SW 1271 (cell line): ENCODE data around the gene ACAD8.

Experiments
- DNase-seq, 2 experiments: peaks; one replicate each; lab custom pipeline; 2025; lab: John Stamatoyannopoulos, UW

ACAD8 gene

DNA sequence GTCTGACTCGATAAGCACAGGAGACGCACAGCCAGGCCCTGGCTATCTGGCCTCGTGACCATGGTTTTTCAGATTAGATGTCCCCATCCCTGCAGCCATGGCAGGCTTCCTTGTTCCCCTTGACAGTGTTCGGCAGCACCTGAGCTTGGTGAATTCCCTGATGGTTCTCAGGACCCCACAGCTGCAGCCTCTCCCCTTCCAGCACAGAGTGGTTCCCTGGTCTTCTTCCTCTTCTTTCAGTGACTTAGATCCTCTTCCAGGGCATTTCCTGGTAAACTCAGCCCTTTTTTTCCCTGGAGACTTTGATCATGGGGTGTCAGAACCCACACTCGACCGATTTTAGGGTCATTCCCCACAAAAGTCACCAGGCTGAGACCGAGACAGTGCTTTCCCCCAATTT lies 37.3 kb downstream of the ACAD8 start:
- no peak for DNase-seq

DNA sequence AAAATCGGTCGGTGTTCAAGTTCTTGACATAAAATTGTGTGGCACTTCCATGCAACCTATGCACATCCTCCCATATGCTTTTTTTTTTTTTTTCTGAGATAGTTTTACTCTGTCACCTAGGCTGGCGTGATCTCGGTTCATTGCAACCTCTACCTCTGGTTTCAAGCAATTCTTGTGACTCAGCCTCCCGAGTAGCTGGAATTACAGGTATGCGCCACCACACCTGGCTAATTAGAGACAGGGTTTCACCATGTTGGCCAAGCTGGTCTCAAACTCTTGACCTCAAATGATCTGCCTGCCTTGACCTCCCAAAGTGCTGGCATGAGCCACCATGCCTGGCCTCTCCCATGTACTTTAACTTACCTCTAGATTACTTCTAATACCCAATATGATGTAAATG lies 37.8 kb downstream of the ACAD8 start:
- DNase-seq: no peak

DNA sequence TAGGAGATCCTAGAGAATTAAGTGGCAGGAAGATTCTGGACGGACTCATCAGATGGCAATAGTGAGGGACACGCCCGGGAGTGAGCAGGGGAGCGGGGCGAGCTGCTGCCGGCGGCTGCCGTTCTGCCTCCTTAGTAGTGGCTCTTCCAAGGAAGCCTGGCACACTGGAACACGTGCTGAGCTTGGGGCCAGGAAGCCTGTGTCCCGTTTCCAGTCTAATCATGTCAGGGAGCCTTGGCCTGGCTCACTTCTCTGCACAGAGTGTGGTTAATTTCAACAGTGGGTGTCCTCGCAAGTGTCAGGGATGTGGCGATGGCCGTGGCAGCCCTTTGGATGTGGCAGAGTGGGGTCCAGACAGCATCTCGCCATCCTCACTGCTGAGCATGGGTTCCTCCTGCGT lies 39.3 kb downstream of the ACAD8 start:
- DNase-seq: no peak

DNA sequence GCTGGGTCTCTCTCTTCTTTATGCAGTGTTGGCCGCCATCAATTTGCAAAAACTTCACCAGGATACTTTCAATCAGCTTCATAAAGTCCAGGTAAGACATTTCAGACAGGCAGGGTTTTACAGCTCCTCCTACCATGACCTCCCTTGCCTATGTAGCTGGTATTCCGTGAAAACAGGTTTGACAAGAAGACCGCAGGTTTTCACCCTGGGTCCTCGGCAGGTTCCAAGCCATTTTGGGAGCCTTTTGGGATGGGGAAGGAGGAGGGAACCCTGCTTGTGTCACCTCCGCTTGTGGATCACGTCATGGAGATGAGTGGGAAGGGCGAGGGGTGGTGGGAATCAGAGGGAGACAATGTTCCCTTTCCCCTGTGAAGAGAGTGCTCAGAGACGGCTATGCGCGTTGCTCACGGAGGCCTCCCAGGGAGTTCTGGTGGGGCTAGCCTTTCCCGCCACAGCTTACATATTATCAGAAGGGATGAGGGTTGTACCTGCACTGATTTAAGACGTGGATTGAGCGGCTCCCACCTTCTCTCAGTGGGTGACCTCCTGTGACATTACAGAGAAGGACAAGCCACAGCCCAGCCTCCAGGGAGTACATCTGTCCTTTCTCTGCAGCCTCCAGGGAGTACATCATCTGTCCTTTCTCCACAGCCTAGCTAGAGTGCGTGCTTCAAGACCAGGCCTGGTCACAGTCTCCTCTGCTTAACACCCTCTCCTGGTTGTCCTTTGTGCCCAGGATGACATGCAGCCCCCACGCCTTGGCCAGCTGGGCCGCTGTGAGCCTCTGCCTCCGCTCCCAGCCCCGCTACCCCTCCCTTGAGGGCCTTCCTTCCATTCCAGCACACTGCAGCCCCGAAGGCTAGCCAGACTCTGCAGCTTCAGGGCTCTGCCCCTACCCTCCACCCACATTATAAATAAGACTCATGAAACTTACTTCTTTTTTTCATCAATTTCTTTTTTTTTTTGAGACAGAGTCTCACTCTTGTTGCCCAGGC lies 40.0 kb downstream of the ACAD8 start:
- no peak for DNase-seq

DNA sequence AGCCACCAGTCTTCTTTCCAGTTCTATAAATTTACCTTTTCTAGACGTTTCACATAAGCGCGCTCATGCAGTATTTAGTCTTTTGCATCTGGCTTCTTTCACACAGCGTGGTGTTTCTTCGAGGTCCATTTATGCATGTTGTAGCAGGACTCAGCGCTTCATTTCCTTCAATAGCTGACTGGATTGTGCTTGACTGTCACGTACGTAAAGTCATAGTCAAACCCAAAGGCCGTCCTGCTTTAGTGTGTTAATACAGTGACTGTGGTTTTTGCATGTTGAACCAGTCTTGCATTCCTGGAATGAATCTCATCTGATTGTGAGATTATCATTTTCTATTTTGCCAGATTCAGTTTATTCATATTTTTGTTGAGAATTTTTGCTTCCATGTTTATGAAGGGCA lies 41.3 kb downstream of the ACAD8 start:
- no peak for DNase-seq

DNA sequence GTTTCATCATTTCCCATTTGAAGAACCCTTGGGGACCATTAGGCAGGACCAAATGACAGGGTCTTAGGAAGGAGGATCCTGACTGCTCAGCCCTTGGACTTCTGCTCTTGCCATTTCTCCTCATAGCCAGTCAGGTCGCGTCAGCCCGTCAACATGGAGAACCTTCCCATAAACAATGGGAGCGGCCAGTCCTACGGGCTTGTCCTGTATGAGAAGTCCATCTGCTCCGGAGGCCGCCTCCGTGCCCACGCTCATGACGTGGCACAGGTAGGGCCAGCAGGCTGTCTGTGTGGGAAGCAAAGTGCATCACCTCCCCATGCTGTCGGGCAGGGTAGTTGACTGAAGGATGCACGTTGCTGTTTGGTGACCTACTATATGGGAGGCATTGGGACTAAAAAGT lies 58.9 kb downstream of the ACAD8 start:
- DNase-seq: no peak

DNA sequence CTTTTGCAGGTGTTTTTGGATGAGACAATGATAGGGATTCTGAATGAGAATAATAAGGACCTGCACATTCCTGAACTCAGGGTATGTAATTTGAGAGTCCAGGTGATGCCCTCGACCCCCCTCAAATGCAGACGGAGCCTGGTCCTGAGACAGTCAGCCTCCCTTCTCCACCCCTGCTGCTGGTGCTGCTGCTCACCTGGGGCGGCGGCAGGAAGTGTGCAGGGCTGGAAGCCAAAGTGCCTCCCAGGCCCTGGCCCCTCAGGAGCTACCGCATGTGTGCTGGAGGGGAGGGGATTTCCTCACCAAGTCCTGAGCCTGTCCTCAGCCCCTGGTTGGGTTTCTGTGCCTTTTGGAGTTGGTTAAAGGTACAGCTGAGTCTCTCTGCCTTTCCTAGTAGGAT lies 59.4 kb downstream of the ACAD8 start:
- no peak for DNase-seq

DNA sequence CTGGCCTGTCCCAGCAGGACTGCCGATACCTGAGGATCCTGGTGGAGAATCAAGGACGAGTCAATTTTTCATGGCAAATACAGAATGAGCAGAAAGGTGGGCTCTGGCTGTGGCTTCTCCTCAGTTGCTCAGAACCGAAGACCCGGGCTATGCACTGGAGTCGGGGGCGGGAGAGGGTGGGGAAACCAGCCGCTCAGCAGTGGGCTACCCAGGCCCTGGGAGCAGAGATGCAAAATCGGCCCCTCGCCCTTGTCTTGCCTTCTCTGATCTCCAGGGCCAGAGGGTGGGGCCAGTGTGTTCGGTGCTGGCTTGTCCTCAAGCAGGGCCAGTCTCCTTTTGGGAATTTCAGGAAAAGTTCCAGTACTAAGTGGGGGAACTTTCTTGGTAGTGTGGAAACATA lies 60.0 kb downstream of the ACAD8 start:
- no peak for DNase-seq

DNA sequence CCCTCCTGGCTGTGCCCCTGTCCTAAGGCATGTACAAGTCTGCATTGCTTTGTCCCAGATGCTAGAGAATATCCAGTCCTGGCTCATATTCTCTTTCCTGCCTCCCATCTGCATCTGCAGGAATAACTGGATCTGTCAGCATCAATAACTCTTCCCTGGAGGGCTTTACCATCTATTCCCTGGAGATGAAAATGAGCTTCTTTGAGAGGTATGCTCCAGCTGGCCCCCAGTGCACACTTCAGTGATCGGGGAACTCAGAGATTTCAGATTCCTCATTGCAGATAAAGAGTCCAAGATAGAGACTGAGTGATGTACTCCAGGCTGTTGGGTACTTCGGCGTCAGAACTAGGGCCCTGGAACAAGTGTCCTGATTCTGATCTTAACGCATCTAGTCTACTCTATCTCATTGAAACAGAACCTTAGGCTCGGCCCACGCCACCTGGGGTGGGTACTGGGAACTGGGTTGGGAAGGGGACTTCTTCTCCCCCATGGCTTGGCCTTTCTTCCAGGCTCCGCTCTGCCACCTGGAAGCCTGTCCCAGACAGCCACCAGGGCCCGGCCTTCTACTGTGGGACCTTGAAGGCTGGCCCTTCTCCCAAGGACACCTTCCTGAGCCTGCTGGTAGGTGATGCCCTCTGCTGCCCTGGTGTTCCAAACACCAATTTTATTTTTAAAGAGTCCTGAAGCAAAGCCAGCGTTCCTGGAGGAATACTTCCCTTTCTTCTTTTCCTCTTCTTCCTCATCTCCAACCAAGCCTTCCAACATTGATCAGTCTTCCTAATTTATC lies 60.6 kb downstream of the ACAD8 start:
- DNase-seq: no peak
